ENCODE measurements around the gene SMC6.

SMC6 gene

GRCh38 chr2:17717666-17718065 is 35.9 kb downstream of the SMC6 start:
- DNase-seq (ENCODE audit: low read depth in 2 of 3, low spot score in 2 of 3): no peak

GRCh38 chr2:17713291-17713690 is 40.3 kb downstream of the SMC6 start:
- no peak for DNase-seq (ENCODE audit: low read depth in 2 of 3, low spot score in 2 of 3)

GRCh38 chr2:17710547-17711248 is 42.9 kb downstream of the SMC6 start:
- DNase-seq (ENCODE audit: low read depth in 2 of 3, low spot score in 2 of 3): no peak

GRCh38 chr2:17709897-17710296 is 43.7 kb downstream of the SMC6 start:
- DNase-seq (ENCODE audit: low read depth in 2 of 3, low spot score in 2 of 3): no peak

GRCh38 chr2:17708501-17708900 is 45.1 kb downstream of the SMC6 start:
- no peak for DNase-seq (ENCODE audit: low read depth in 2 of 3, low spot score in 2 of 3)

GRCh38 chr2:17706845-17707244 is 46.8 kb downstream of the SMC6 start:
- no peak for DNase-seq (ENCODE audit: low read depth in 2 of 3, low spot score in 2 of 3)

- DNase-seq (ENCODE audit: low read depth in 2 of 3, low spot score in 2 of 3): no peak
Measured at GRCh38 chr2:17690776-17691175, 62.8 kb downstream of the SMC6 start.

GRCh38 chr2:17689010-17689409 is 64.6 kb downstream of the SMC6 start:
- no peak for DNase-seq (ENCODE audit: low read depth in 2 of 3, low spot score in 2 of 3)

GRCh38 chr2:17688600-17688999 is 65.0 kb downstream of the SMC6 start:
- no peak for DNase-seq (ENCODE audit: low read depth in 2 of 3, low spot score in 2 of 3)

GRCh38 chr2:17683981-17684380 is 69.6 kb downstream of the SMC6 start:
- no peak for DNase-seq (ENCODE audit: low read depth in 2 of 3, low spot score in 2 of 3)

GRCh38 chr2:17682098-17682857 is 71.3 kb downstream of the SMC6 start:
- DNase-seq (ENCODE audit: low read depth in 2 of 3, low spot score in 2 of 3): no peak

- DNase-seq (ENCODE audit: low read depth in 2 of 3, low spot score in 2 of 3): no peak
Measured at GRCh38 chr2:17680119-17680518, 73.5 kb downstream of the SMC6 start.

- no peak for DNase-seq (ENCODE audit: low read depth in 2 of 3, low spot score in 2 of 3)
Measured at GRCh38 chr2:17674817-17675216, 78.8 kb downstream of the SMC6 start.

GRCh38 chr2:17672583-17673317 is 80.9 kb downstream of the SMC6 start:
- no peak for DNase-seq (ENCODE audit: low read depth in 2 of 3, low spot score in 2 of 3)

- no peak for DNase-seq (ENCODE audit: low read depth in 2 of 3, low spot score in 2 of 3)
Measured at GRCh38 chr2:17667898-17668297, 85.7 kb downstream of the SMC6 start.

- DNase-seq (ENCODE audit: low read depth in 2 of 3, low spot score in 2 of 3): no peak
Measured at GRCh38 chr2:17664534-17664933, 89.1 kb downstream of the SMC6 start.

GRCh38 chr2:17662723-17663122 is 90.9 kb downstream of the SMC6 start:
- DNase-seq (ENCODE audit: low read depth in 2 of 3, low spot score in 2 of 3): no peak

- DNase-seq (ENCODE audit: low read depth in 2 of 3, low spot score in 2 of 3): no peak
Measured at GRCh38 chr2:17661460-17661859, 92.2 kb downstream of the SMC6 start.

- DNase-seq (ENCODE audit: low read depth in 2 of 3, low spot score in 2 of 3): no peak
Measured at GRCh38 chr2:17660219-17660618, 93.4 kb downstream of the SMC6 start.

- DNase-seq (ENCODE audit: low read depth in 2 of 3, low spot score in 2 of 3): no peak
Measured at GRCh38 chr2:17658251-17658843, 95.3 kb downstream of the SMC6 start.

- DNase-seq (ENCODE audit: low read depth in 2 of 3, low spot score in 2 of 3): no peak
Measured at GRCh38 chr2:17657759-17658158, 95.9 kb downstream of the SMC6 start.
